ENCODE data around the gene FSHR. TPM values are rescaled to one million over a fixed set of nuclear protein-coding genes. Genes with fewer than 3 reads are reported as not detected.

FSHR gene
- total RNA-seq, 1 donor = not detected

- Histone ChIP-seq H3K9me3 (ENCODE audit: low read depth, low read length) (no peaks in the 10 kb centered on the region), H3K27me3 (ENCODE audit: insufficient read depth, low read length) (no peaks in the 10 kb centered on the region), H3K4me3 (ENCODE audit: low read length) (no peak overlapping the region), H3K4me1 (ENCODE audit: insufficient read depth, low read length) (no peaks in the 10 kb centered on the region)
Measured at GRCh38 chr2:49032126-49032525, 122.2 kb downstream of the FSHR start.

GRCh38 chr2:49029406-49029805 is 124.9 kb downstream of the FSHR start:
- Histone ChIP-seq H3K9me3 (ENCODE audit: low read depth, low read length) (no peaks in the 10 kb centered on the region), H3K4me1 (ENCODE audit: insufficient read depth, low read length) (no peaks in the 10 kb centered on the region), H3K27me3 (ENCODE audit: insufficient read depth, low read length) (no peaks in the 10 kb centered on the region), H3K4me3 (ENCODE audit: low read length) (no peak overlapping the region)

GRCh38 chr2:49028101-49028500 is 126.2 kb downstream of the FSHR start:
- Histone ChIP-seq H3K4me3 (ENCODE audit: low read length) (no peak overlapping the region), H3K4me1 (ENCODE audit: insufficient read depth, low read length) (no peaks in the 10 kb centered on the region), H3K9me3 (ENCODE audit: low read depth, low read length) (no peaks in the 10 kb centered on the region)

GRCh38 chr2:49026706-49027105 is 127.6 kb downstream of the FSHR start:
- Histone ChIP-seq H3K4me1 (ENCODE audit: insufficient read depth, low read length) (no peaks in the 10 kb centered on the region), H3K9me3 (ENCODE audit: low read depth, low read length) (no peaks in the 10 kb centered on the region), H3K4me3 (ENCODE audit: low read length) (no peak overlapping the region), H3K27me3 (ENCODE audit: insufficient read depth, low read length) (no peaks in the 10 kb centered on the region)

More at GRCh38 chr2:49028101-49028500, 126.2 kb downstream of the FSHR start:
- H3K27me3 ChIP-seq (ENCODE audit: insufficient read depth, low read length) = no peaks in the 10 kb centered on the region

GRCh38 chr2:49021271-49021670 is 133.0 kb downstream of the FSHR start:
- Histone ChIP-seq H3K9me3 (ENCODE audit: low read depth, low read length) (no peaks in the 10 kb centered on the region), H3K4me3 (ENCODE audit: low read length) (no peak overlapping the region), H3K4me1 (ENCODE audit: insufficient read depth, low read length) (no peaks in the 10 kb centered on the region), H3K27me3 (ENCODE audit: insufficient read depth, low read length) (no peaks in the 10 kb centered on the region)

- no peaks in the 10 kb centered on the region for H3K9me3 ChIP-seq (ENCODE audit: low read depth, low read length)
- H3K4me3 ChIP-seq (ENCODE audit: low read length) = no peak overlapping the region
- H3K27me3 ChIP-seq (ENCODE audit: insufficient read depth, low read length) = no peaks in the 10 kb centered on the region
- no peaks in the 10 kb centered on the region for H3K4me1 ChIP-seq (ENCODE audit: insufficient read depth, low read length)
Measured at GRCh38 chr2:49005261-49005660, 149.1 kb downstream of the FSHR start.

GRCh38 chr2:49004036-49004626 is 150.2 kb downstream of the FSHR start:
- no peaks in the 10 kb centered on the region for H3K9me3 ChIP-seq (ENCODE audit: low read depth, low read length)
- no peak overlapping the region for H3K4me3 ChIP-seq (ENCODE audit: low read length)
- H3K27me3 ChIP-seq (ENCODE audit: insufficient read depth, low read length) = no peaks in the 10 kb centered on the region
- no peaks in the 10 kb centered on the region for H3K4me1 ChIP-seq (ENCODE audit: insufficient read depth, low read length)

- no peaks in the 10 kb centered on the region for H3K4me1 ChIP-seq (ENCODE audit: insufficient read depth, low read length)
- H3K4me3 ChIP-seq (ENCODE audit: low read length) = no peak overlapping the region
- H3K27me3 ChIP-seq (ENCODE audit: insufficient read depth, low read length) = no peaks in the 10 kb centered on the region
- H3K9me3 ChIP-seq (ENCODE audit: low read depth, low read length) = no peaks in the 10 kb centered on the region
Measured at GRCh38 chr2:49003201-49003600, 151.1 kb downstream of the FSHR start.

- H3K4me1 ChIP-seq (ENCODE audit: insufficient read depth, low read length) = no peaks in the 10 kb centered on the region
- no peak overlapping the region for H3K4me3 ChIP-seq (ENCODE audit: low read length)
- H3K27me3 ChIP-seq (ENCODE audit: insufficient read depth, low read length) = no peaks in the 10 kb centered on the region
- no peaks in the 10 kb centered on the region for H3K9me3 ChIP-seq (ENCODE audit: low read depth, low read length)
Measured at GRCh38 chr2:49002750-49003149, 151.6 kb downstream of the FSHR start.

- Histone ChIP-seq H3K27me3 (ENCODE audit: insufficient read depth, low read length) (no peaks in the 10 kb centered on the region), H3K9me3 (ENCODE audit: low read depth, low read length) (no peaks in the 10 kb centered on the region), H3K4me3 (ENCODE audit: low read length) (no peak overlapping the region), H3K4me1 (ENCODE audit: insufficient read depth, low read length) (no peaks in the 10 kb centered on the region)
Measured at GRCh38 chr2:49000695-49001094, 153.6 kb downstream of the FSHR start.

- no peak overlapping the region for H3K4me3 ChIP-seq (ENCODE audit: low read length)
- H3K27me3 ChIP-seq (ENCODE audit: insufficient read depth, low read length) = no peaks in the 10 kb centered on the region
- no peaks in the 10 kb centered on the region for H3K4me1 ChIP-seq (ENCODE audit: insufficient read depth, low read length)
- H3K9me3 ChIP-seq (ENCODE audit: low read depth, low read length) = no peaks in the 10 kb centered on the region
Measured at GRCh38 chr2:48998449-48998848, 155.9 kb downstream of the FSHR start.

- no peaks in the 10 kb centered on the region for H3K9me3 ChIP-seq (ENCODE audit: low read depth, low read length)
- H3K27me3 ChIP-seq (ENCODE audit: insufficient read depth, low read length) = no peaks in the 10 kb centered on the region
- no peaks in the 10 kb centered on the region for H3K4me1 ChIP-seq (ENCODE audit: insufficient read depth, low read length)
- no peak overlapping the region for H3K4me3 ChIP-seq (ENCODE audit: low read length)
Measured at GRCh38 chr2:48993576-48993975, 160.7 kb downstream of the FSHR start.

- H3K27me3 ChIP-seq (ENCODE audit: insufficient read depth, low read length) = no peaks in the 10 kb centered on the region
- no peaks in the 10 kb centered on the region for H3K4me1 ChIP-seq (ENCODE audit: insufficient read depth, low read length)
Measured at GRCh38 chr2:48991415-48992131, 162.7 kb downstream of the FSHR start.

GRCh38 chr2:48984922-48985321 is 169.4 kb downstream of the FSHR start:
- H3K4me1 ChIP-seq (ENCODE audit: insufficient read depth, low read length) = no peaks in the 10 kb centered on the region
- no peaks in the 10 kb centered on the region for H3K9me3 ChIP-seq (ENCODE audit: low read depth, low read length)
- no peak overlapping the region for H3K4me3 ChIP-seq (ENCODE audit: low read length)
- H3K27me3 ChIP-seq (ENCODE audit: insufficient read depth, low read length) = no peaks in the 10 kb centered on the region

More at GRCh38 chr2:48991415-48992131, 162.7 kb downstream of the FSHR start:
- Histone ChIP-seq H3K9me3 (ENCODE audit: low read depth, low read length) (no peaks in the 10 kb centered on the region), H3K4me3 (ENCODE audit: low read length) (no peak overlapping the region)

- H3K27me3 ChIP-seq (ENCODE audit: insufficient read depth, low read length) = no peaks in the 10 kb centered on the region
- H3K9me3 ChIP-seq (ENCODE audit: low read depth, low read length) = no peaks in the 10 kb centered on the region
- H3K4me3 ChIP-seq (ENCODE audit: low read length) = no peak overlapping the region
- no peaks in the 10 kb centered on the region for H3K4me1 ChIP-seq (ENCODE audit: insufficient read depth, low read length)
Measured at GRCh38 chr2:48983551-48983950, 170.8 kb downstream of the FSHR start.

GRCh38 chr2:48982887-48983435 is 171.4 kb downstream of the FSHR start:
- Histone ChIP-seq H3K27me3 (ENCODE audit: insufficient read depth, low read length) (no peaks in the 10 kb centered on the region), H3K9me3 (ENCODE audit: low read depth, low read length) (no peaks in the 10 kb centered on the region), H3K4me1 (ENCODE audit: insufficient read depth, low read length) (no peaks in the 10 kb centered on the region), H3K4me3 (ENCODE audit: low read length) (no peak overlapping the region)
